HCEC 1CT (cell line): Measurements from ENCODE around the gene GPN2.
"Not testable (repeated sequence)": the region's sequence is repeated elsewhere in the genome, so short reads cannot be mapped to it uniquely, and the experiment has no call there.

Experiments used
- DNase-seq: peaks from one replicate; pipeline ENCODE4 v3.0.0-alpha.2; 2017

The GPN2 gene

DNA sequence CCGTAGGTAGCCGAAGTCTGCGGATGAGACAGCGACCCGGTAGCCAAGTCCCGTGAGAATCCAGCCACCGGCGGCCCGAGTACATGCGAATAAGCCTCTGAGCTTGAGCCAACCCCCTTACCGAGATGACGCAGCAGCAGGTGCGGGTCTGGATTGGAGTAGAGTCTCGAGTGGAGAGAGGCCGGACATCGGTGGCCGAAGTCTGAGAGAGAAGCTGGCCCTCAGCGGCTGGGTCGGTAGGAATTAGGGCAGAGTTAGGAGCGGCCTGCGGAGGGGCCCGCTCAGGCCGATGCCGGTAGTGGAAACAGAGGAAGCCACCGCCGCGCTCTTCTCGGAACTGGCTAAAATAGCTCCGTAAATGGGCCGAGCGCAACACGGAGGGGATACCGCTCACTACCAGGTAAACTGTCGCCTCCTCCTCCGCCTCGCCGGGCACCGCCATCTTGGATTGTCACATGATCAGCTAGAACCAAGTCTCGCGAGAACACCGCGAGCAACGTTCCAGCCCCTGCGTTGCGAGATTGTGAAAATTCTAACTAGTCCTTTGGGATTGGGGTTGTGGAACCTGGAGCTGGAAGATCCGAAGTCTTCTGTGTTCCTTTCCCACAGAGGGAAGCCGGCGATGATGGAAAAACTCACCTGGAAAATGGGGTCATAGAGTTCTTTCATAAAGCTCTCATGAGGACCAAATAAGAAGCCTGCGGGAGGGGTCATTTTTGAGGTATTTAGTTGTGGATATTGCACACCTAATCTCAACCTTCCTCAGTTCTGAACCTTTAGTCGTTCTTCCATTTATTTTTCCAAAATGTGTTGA is 10.1 kb upstream of the GPN2 start, which contains the start of gene GPATCH3:
GPATCH3 (minus strand) TSS at position 467 of the 814 bp plus-strand sequence; CDS start at position 442, 25 bp downstream.
- peak; percentile 85 for DNase-seq

DNA sequence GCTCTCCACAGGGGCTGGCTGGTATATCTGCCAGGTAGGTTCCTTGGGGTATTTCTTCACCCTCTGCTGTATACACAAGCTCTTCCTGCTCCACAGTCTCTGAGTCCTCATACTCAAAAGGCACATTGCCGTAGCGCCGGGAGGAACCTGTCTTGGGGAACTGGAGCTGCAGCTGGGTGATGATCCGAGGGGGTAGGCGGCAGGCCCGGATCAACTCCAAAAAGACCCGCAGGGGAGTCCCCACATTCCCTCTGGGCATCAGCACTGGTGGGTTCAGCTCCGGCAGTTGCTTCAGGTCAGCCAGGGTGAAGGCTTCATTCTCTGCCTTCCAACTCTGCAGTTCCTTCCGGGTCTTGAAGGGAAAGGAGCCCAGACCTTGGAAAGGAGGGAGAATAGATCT is 7.3 kb upstream of the GPN2 start:
- DNase-seq, result no peak

DNA sequence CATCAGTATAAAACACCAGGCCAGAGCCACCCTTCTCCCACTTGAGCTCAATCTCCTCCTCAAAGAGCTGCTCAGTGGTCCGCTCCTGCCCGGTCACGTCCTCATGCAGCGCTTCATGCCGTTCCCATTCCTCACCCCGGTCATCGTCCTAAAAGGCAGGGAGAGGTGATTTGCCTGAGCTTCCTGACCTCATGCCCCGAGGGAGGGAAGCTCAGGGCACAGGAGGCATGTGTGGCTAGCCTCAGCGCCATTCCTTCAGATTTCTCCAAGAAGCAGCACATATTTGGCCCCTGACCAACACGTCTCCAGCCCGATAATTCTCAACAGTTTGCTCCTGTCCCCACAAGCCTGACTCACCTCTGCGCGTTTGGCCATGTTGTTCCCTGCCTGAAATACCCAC is 4.2 kb upstream of the GPN2 start:
- no peak for DNase-seq

DNA sequence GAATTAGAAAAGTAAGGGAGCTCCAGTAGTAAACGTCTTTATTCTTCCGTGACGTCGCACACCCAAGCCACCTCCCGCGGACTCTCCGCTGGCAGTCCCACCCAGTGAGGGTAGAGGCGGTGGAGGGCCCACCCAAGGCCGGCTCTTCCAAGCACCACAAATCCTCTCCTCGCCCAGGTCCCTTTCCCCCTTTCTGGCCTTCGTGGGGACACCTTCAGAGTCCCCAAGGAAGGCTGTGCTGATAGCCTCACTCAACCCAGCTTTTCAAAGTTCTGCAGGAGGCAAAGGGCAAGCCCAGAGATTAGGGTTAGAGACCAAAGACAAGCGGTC is 349 bp upstream of the GPN2 start:
- DNase-seq, result no peak

DNA sequence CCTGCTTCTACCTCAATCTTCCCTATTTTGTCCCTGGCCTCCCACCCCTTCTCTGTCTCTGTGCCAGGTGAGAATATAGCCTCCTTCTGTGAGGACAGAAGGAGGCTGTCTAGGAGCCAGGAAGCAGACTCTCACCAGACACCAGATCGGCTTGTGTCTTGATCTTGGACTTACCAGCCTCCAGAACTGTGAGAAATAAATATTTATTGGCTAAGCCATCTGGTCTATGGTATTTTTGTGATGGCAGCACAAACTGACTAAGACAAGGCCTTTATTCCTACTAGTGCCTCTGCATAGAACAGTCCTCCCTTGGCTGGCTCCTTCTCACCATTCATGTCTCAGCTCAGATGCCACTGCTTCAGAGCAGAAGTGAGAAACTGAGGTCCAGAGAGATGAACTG is 1.9 kb downstream of the GPN2 start:
- DNase-seq, result no peak

DNA sequence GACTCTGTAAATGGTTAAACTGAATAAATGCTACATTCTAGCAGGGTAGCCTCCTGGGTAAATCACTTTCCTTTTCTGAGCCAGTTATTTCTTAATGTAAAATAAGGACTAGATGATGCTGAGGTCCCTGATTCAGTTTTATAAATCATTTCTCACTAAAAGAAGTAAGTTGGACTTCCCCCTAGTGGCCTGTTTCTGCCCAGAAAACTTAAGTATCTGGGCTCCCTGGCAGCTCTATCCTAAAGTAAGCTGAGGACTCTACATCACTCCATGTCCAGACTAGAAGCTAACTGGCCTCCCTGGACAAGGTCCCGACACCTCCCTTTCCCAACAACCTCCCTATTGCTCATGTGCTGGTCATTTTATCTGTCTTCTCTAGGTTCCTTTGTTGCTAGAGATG is 3.0 kb downstream of the GPN2 start:
- DNase-seq, result peak; percentile 48

DNA sequence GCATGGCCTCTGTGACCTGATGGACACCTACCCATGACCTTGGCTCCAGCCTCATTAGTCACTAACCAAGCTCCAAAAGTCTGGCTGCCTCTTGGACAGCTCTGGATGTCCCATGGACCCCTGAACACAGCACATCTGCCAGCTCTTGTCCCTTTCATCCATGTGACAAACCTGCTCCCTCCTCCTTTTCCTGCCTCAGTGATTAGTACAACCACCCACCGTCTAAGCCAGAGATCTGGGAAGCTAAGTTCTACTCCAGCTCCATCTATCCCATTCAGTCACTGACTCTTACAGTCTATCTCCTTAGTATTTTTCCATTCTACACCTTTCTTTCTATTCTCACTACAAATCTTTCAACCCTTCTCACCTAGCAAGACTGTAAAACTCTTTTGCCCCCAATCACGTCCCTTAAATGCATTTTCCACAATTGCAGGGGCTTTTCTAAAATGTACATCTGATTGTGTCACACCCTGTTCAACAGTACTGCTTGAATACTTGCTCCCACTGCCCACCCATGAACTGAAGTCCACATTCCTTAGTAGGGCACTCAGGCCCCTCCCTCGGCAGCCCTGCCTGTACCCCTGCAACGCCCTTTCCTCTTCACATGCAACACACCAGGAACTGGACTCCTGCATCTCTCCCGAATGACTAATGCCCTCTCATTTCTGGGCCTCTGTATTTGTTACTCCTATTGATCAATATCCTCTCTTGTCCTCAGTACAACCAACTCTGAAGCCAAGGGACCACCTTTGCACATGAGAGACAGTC is 7.2 kb downstream of the GPN2 start:
- DNase-seq, result no peak

DNA sequence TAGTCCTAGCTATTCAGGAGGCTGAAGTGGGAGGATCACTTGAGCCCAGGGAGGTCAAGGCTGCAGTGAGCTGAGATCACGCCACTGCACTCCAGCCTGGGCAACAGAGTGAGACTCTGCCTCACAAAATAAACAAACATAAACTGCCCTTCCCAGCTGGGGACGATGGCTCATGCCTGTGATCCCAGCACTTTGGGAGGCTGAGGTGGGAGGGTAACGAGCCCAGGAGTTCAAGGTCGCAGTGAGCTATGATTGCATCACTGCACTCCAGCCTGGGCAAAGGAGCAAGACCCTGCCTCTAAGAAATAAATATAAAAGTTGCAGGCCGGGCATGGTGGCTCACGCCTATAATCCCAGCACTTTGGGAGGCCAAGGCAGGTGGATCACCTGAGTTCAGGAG is 8.5 kb downstream of the GPN2 start:
- not testable (repeated sequence) for DNase-seq

DNA sequence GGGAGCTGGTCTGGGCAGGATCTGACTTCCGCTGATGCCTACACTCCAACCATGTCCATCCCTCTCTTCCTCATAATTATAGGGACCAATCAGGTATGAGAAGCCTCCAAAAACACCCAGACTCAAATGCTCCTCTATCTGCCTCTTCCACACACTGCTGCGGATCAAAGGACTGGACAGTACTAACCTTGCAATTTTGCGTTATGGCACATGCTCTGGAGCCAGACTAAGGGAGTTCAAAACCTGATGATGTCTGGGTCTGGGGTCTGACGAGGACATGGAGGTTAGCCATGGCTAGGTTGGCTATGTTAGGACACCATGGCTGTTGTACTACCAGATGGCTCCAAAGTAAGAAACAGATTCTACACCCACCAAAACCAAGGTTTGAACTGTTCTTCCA is 10.3 kb downstream of the GPN2 start:
- DNase-seq, result no peak

DNA sequence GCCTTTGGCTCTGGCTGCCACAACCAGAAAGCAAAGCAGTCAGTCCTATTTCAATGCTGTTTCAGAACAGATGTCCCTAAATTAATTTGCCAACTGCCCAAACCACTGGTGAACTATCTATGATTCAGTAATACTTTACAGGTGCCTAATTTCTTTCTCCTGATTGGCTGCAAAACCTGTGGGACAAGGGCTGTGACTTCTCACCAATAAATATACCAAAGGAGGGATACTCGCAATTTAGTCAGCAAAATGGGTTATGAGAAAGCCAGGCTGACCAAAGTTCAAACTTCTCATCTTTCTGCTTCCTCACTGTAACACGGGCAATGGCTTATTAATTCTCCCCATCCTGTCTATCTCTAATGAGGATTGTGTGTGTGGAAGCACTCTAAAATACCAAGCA is 12.8 kb downstream of the GPN2 start:
- DNase-seq, result no peak

DNA sequence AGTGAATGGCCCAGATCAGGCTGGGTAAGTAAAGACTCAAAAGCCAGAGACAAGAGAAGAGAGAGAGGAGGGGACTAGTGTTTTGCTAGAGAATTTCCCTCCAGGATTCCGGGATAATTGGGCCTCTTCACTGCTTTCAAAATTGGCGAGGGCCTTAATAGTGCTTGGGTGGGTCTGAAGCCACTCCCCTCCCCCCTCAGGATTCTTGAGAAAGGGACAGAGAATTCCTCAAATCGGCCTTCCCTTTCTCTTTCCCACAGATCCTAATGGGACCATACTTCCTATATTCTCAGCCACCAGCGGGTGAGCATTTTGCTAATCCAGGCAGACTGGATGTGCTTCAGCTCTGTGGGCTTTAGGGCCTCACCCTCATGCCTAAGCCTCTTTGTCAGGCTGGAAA is 15.2 kb downstream of the GPN2 start:
- DNase-seq, result no peak

DNA sequence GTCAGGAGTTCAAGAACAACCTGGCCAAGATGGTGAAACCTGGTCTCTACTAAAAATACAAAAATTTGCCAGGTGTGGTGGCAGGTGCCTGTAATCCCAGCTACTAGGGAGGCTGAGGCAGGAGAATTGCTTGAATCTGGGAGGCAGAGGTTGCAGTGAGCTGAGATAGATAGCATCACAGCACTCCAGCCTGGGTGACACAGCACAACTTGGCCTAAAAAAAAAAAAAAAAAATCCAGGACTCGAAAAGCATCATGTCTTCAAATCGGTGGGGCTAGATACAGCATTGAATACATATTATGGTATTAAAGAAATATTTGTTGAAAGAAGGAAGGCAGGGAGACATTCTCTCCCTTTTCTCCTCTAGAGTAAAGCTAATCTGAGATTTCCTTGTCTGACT is 17.0 kb downstream of the GPN2 start:
- DNase-seq, result not testable (repeated sequence)

DNA sequence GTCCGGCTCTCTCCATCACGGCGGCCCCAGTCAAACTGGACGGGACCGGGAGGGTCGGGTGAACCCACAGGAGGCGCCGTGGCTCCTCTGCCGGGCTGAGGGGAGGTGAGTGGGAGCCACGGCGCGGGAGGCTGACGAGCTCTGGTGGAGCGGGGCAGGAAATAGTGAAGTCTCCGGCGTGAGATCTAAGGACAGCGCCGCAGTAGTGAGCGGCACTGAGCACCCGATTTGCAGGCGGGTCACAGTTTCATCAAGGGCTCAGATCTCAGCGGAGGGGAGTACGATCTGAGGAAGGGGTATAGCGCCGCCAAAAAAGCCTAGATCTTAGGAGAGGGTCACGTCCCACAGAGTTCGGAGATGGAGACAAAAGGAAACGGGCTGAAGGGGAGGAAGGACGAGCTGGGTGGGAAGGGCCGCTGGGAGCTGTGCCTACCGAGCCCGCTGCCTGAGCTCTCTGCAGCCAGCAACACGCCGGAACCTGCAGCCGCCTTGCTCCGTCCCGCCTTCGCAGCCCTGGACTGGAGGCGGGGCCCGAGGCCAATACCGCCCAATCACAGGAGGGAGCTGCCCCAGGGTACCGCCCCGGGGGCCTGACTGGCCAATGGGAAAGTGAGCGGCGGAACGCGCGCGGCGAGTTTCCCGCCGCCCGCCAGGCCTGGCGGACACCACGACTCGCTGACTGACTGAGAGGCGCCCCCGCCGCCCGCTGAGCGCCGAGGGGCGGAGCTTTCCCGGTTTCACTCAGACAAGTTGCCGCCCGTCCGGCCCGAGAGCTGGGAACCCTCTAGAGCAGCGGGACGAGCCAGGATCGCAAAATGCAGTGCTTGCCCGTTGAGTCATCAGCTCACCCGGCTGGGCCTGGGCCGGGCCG is 25.2 kb downstream of the GPN2 start:
- DNase-seq, result peak; percentile 99

DNA sequence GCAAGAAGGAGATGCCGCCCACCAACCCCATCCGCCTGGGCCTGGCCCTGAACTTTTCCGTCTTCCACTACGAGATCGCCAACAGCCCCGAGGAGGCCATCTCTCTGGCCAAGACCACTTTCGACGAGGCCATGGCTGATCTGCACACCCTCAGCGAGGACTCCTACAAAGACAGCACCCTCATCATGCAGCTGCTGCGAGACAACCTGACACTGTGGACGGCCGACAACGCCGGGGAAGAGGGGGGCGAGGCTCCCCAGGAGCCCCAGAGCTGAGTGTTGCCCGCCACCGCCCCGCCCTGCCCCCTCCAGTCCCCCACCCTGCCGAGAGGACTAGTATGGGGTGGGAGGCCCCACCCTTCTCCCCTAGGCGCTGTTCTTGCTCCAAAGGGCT is 26.4 kb downstream of the GPN2 start:
- DNase-seq, result no peak

DNA sequence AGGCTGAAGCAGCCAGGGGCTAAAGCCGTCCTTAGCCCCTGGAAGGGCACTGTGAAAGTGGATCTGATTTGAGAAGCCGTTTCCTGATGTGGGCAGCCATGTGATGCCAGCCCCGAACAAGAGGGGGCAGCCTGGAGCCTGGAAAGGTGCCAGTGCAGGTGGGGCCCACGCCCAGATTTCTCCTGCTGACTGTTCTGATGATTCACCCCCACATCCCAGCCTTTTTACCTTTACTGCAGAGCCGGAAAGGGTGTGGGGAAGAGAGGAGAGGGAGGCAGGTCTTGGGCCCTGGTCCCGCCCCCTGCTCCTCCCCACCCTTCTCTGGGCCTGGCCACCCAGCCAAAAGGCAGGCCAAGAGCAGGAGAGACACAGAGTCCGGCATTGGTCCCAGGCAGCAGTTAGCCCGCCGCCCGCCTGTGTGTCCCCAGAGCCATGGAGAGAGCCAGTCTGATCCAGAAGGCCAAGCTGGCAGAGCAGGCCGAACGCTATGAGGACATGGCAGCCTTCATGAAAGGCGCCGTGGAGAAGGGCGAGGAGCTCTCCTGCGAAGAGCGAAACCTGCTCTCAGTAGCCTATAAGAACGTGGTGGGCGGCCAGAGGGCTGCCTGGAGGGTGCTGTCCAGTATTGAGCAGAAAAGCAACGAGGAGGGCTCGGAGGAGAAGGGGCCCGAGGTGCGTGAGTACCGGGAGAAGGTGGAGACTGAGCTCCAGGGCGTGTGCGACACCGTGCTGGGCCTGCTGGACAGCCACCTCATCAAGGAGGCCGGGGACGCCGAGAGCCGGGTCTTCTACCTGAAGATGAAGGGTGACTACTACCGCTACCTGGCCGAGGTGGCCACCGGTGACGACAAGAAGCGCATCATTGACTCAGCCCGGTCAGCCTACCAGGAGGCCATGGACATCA is 27.1 kb downstream of the GPN2 start, which contains the start of gene SFN:
SFN (plus strand) TSS at position 369 of the 904 bp plus-strand sequence; CDS start at position 433, 64 bp downstream.
- no peak for DNase-seq

DNA sequence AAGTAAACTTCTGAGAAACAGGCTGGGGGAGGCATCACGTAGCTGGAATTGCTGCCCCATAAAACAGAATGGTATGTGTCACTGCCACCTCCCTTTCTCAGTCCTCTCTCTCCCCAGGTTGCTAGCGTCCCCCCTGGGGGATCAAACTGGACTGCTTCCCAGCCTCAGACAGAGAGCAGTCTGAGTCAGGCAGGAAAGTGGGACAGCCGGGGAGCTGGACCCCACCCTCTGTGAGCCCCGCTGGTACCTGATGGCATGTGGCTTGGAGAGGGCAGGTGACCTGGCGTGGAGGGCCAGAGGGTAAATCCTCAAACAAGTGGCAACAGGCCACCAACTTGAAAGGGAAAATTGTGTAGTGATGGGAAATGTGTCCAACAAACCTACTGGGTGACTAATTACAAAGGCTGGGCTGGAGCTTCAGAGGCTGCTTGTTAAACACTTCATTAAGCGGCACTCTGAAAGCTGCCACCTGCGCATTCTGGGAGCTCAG is 28.1 kb downstream of the GPN2 start:
- no peak for DNase-seq

DNA sequence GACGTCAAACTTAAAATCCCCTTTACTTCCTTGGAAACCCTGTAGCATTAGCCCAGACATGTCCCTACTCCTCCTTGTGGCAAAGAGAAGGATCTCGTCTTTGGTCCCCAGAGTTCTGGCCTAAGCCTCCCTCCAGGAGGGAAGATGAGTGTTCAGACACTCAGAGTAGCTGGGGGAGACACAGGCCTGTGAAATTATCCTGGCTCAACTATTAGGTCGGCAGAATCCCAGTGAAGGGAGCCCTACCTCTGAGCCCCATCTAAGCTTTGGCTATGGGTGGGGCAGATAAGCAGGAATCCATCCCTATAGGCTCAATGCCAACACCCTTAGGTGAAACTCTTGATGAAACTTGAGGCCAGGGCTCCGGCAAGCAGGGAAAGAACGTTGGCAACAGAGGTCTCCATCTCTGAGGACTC is 28.8 kb downstream of the GPN2 start:
- peak; percentile 33 for DNase-seq

DNA sequence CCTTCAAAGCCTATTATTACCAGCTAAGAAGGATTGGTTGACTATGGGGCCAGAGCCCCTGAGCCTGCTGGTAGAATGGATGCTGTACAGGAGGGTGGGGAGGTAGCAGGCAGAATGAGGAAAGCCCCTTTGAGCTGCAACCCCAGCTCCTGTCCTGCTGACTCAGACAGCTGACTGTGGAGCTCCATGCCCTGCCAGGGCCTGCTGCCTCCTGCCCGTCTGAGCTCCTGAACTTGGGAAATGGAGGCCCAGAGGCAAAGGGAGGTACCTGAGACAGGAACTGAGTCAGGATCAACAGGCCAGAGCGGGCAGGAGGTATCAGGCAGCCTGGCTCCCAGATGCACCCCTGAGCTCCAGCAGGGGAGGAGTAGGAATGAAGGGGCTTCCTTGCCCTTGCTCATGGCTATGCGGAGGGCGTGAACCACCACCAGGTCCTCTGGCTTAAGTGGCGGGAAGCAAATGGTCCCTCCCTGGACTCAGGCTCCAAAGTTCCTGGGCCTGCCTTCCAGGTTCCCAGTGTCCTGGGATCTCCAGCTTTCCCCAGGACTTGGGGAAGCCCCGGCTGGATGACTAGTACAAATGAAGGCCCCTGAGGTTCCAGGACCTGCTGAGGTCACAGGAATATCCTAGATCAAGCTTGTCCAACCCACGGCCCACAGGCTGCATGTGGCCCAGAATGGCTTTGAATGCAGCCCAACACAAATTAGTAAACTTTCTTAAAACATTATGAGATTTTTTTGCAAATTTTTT is 31.0 kb downstream of the GPN2 start:
- DNase-seq, result no peak

DNA sequence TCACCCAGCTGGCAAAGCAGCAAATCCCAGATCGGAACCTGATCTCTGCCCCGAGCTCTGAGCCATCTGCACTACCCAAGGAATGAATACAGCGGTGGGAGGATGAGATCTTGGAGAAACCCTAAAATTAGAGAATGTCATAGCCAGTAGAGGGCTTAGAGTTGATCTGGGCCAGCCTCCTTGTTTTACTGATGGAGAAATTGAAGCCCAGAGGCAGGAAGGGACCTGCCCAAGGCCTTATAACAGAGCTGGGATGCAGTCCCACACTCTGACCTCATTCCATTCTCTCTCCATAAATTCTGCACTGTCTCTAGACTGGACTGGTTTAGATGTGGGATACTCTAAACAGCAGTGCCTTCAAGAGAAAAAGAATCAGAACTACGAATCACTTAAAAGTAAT is 31.9 kb downstream of the GPN2 start:
- no peak for DNase-seq

DNA sequence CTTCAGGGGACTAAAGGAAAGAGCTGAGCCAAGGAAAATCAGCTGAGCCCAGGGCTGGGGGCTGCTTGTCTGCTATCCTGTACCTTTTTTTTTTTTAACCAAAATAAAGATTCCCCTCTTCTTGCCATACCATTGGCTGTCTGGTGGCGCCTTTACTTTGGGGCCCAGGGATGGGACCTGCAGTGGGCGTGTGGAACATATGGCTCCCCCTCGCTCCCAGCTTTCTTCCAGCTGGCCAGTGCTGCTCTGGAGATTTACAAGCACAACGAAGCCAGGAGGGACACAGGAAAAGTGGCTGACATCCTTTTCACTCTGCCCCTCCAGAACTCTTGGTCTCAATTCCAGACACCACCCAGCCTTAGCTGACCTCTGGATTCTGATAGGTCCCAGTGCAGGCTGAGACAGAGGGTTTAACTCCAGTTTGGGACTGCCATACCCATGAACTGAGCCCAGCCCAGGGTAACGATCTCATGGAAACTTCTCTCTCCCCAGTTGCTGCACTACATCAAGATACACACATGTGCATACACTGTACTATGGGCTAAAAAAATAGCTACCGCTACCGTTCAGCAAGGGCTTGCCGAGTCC is 32.5 kb downstream of the GPN2 start:
- no peak for DNase-seq
